HFF-Myc (cell line): ENCODE measurements around the gene FEZF1.

Experiments used
- DNase-seq: peaks from one replicate; pipeline ENCODE4 v3.0.0-alpha.2; 2011; ENCODE audit warnings: low read depth; ENCODE audit errors: extremely low read depth
- H3K4me3 ChIP-seq: replicated peaks from 2 replicates; pipeline ENCODE4 v1.5.1; 2011; ENCODE audit warnings: low read depth, mild to moderate bottlenecking, control low read depth, low read length
- CTCF ChIP-seq: IDR thresholded peaks from 2 replicates; pipeline ENCODE4 v1.5.1; 2012; ENCODE audit warnings: mild to moderate bottlenecking, low read depth, low read length, control low read depth; ENCODE audit errors: missing control alignments

Gene FEZF1

DNA sequence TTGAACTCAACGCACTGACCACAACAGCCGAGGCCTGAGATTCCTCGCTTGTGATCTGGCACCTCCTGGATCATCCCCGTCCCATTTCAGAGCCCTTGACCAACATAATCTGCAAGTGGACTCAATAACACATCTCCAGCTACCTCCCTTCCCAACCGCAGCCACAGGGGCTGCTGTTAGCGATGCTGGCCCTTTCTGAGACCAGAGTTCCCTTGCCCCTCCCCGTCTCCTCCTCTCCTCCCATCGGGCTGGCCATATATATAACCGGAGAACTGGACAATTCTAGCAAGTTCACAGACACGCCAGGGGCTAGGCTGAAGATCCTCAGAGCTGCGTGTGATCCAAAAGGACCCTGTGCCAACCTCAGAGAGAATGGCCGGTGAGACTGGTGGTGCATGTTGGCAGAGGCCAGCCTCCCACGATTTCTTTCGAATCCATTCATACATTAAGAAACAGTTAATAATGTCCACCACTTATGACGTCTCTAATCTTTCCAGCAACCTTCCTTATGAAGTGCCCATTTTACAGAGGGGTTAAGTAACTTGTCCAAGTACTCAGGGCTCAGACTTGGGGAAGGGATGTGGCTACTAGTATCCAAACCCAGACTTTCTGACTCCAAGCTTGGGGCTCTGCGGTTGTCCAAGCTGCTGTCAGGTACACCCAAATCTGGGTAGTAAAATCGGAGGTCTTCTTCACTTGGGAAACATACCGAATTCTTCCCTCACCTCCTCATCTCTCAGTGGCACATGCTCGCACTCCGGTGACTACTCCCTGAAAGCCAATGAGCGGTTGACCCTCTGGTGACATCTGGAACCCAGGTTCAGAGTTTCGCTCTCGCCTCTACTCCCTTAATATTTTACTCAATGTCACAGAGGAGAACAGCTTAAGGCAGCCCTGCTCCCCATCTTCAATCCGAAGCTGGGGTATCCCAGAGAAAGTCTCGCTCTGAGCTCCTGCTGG, 11.2 kb upstream of the FEZF1 start:
- DNase-seq: no peak
- H3K4me3 ChIP-seq: no peak overlapping the region
- TF ChIP-seq CTCF: no peak

DNA sequence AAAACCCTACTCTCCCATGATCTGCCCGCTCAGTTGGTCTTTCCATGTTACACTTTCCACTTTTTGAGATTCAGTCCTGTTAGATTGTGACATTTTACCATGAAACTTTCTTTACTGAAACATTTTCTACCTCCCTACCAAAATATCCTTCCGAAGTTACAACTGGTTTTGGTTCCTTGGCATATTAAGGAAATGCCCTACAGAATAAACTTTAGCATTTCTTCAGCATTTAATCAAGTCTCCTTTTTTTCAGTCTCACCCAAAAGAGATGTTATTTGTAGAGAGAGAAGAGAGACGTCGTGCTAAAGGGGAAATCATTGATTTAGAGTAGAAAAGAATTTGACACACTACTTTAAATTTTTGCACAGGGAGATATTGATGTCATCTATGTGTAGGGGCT, 9.7 kb upstream of the FEZF1 start:
- no peak for DNase-seq
- H3K4me3 ChIP-seq: no peak overlapping the region
- no peak for TF ChIP-seq CTCF

DNA sequence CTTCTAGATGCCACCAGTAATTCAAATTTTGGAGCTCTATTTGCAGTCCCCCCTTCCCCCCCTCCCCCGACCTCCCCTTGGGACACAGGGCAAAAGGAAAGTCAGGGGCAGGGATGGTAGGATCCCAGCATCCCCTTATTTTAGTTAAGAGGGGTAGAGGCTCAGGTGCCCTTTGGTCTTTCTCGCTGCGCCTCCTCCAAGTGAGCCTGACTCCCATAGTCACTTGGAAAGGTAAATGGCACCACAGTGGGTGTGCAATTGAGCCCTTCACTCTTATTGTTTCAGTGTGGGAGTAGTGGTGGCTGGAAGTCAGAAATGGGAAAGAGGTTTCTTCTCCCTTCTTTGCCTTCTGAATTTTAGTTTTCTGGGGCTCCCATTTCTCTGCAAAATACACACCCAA, 8.2 kb upstream of the FEZF1 start:
- no peak overlapping the region for H3K4me3 ChIP-seq
- no peak for DNase-seq
- TF ChIP-seq CTCF: no peak

GRCh38 chr7:122311734-122312450, 7.3 kb upstream of the FEZF1 start:
- no peak for DNase-seq
- H3K4me3 ChIP-seq: no peak overlapping the region
- no peak for TF ChIP-seq CTCF

DNA sequence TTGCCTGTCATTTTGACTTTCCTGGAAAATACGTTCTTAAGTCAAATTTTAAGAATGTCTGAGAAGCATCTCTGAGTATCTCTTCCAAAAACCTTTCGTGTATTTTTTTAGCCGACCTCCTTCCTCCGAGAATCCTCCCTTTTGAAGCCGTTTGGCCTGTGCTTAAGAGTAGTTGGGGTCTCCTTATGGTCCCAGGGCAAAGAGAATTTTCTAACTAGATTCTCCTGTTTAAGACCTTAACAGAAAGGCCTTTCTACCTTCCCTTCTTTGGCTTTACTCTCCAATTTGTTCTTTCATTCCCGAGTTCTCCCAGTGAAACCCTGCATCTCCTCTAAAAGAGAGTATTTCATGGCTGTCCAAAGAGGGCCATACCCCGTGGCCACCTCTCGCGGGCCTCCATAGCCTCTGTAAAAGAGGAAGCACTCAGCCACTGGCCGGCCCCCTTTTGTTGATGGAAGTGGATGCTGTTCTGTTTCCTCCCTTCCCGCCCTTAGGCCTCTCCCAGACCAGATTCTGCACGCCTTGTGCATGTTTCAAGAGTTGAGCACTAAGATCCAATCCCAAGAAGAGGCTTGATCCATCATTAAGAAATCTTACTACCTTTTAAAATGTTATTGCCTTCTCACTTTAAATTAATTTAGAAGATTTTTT, 6.6 kb upstream of the FEZF1 start:
- TF ChIP-seq CTCF: no peak
- no peak overlapping the region for H3K4me3 ChIP-seq
- no peak for DNase-seq

GRCh38 chr7:122310119-122311021, 5.8 kb upstream of the FEZF1 start:
- no peak for TF ChIP-seq CTCF
- H3K4me3 ChIP-seq: no peak overlapping the region
- no peak for DNase-seq
